Measurements from ENCODE around the gene ZNF526.

DNA sequence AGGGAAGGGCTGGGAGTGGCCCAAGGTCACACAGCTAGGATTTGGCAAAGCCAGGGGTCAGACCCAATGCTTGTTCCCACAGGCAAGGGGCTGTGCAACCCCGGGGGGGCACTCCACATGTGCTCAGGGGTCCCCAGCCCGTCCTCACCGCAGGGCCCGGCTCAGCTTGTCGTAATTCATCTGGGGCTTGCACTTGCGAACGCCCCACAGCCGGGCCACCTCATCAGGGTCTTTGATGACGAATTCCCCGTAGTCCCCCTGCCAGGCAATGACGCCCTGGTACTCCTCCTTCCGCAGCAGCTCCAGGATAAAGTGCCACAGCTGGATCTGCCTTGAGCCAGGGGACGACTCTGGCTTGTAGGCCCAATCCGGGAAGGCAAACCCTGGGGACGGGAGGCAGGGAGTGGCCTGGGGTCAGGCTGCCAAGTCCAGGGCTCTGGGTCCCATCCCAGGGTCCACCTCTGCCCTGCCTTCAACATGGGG lies 30.1 kb downstream of the ZNF526 start:
- TF ChIP-seq, protein P1, sequence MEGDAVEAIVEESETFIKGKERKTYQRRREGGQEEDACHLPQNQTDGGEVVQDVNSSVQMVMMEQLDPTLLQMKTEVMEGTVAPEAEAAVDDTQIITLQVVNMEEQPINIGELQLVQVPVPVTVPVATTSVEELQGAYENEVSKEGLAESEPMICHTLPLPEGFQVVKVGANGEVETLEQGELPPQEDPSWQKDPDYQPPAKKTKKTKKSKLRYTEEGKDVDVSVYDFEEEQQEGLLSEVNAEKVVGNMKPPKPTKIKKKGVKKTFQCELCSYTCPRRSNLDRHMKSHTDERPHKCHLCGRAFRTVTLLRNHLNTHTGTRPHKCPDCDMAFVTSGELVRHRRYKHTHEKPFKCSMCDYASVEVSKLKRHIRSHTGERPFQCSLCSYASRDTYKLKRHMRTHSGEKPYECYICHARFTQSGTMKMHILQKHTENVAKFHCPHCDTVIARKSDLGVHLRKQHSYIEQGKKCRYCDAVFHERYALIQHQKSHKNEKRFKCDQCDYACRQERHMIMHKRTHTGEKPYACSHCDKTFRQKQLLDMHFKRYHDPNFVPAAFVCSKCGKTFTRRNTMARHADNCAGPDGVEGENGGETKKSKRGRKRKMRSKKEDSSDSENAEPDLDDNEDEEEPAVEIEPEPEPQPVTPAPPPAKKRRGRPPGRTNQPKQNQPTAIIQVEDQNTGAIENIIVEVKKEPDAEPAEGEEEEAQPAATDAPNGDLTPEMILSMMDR (IDR thresholded peaks at IDR 0.05), result no peak
- TF ChIP-seq POLR2A (IDR thresholded peaks at IDR 0.05), result no peak
